ENCODE results near the gene PDE1C.
"Not testable (repeated sequence)": the region's sequence is repeated elsewhere in the genome, so short reads cannot be mapped to it uniquely, and the experiment has no call there.

The PDE1C gene
- total RNA-seq: 0 to 5.3 (median 0.03) reads per million in 17 experiments

DNA sequence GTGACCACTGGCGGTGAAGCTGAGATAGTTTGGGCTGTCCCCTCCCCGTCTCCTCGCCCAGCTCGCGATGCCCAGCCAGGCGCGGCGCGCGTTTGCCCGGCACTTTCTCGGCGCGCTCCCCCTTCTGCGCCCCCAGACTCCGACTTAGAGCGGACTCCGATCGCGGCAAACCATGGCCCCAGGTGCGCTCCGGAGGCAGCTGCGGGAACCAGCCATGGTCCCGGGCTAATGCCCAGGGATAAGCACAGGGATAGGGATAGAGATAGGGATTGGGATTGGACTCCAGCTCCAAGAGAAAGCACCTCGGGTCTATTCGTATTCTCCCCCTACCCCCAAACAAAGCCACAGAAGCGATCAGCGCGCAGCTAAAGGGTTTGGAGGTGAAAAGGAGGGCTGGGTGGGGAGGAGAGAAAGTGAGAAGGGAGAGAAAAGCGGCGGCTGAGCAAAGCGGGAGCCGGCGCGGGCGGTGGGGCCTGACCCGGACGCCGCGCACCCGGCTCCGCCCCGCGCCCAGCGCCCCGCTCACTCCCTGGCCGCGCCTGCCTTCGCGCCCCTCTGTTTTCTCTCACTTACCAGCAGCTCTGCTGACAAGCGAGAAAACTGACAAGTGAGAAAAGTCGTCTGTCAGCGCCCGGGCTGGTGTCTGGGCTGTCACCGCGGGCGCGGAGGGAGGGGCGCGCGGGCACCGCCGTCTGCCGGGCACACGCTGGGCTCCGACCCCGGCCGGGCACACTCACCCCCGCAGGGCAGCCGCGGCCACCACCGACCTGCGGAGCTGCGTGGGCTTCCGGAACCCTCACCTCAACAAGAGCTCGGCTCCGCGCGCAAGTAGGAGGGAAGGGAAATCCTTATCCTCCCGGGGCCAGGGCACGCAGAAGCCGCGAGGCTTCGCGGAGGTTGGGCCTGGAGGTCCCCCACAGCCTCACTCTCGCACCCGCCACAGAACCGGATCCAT, at the start of gene PDE1C:
Gene PDE1C (minus strand): TSS at position 2 of the 955 bp plus-strand sequence.
- no peak for DNase-seq

DNA sequence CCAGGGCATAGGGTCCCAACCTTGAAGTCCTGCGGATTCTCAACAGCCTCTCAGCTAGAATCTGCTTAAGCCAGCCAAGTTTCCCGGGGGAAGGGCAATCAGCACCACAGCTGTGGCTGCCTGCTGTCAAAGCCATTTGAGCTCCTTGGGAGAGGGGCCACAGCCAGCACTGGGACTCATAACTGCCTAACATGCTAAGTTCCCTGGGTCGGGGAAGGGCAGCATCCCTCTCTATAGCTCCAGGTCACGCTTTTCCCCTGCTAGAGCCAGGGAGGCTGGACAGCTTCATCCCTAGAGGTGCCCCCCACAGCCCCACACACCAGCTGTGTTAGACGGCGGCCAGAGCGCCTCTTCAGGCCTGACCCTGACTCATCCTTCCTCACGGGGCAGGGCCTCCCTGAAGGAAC, 49.6 kb upstream of the PDE1C start:
- DNase-seq: no peak

DNA sequence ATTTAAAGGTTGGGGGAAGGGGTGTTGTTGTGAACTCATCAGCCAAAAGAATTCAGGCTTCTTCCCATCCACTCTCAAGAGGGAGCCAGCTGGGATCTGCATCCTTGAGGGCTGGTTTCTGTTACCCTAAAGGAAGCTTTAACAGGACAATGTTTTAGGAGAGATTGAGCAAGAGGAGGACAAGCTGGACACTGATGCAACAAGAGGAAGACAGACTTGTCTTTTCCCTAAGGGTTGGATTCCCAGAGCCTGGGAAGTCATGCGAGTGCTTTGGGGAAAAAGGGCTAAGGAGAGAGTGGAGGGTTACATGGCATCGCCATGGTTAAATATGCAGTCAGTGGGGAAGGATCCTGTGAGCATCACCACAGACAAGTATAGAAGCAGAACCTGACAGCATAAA, 47.6 kb upstream of the PDE1C start:
- no peak for DNase-seq

DNA sequence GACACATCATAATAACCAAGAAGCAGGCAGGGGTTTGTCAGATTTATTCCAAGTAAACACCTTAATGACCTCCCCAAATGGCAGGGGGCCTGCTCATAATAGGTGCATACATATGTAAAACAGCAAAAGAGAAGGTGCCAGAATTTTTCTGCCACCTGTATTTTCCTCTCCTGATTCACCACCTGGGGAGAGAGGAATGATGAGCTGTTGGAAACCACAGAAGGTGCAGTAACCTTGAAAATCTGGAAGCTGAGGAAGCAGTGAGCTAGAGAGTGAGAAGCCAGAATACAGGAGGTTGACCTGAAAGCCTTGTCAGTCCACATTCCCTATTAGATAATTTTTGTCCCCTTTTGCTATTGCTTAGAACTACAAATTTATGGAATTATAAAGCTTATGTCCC, 46.2 kb upstream of the PDE1C start:
- no peak for DNase-seq

DNA sequence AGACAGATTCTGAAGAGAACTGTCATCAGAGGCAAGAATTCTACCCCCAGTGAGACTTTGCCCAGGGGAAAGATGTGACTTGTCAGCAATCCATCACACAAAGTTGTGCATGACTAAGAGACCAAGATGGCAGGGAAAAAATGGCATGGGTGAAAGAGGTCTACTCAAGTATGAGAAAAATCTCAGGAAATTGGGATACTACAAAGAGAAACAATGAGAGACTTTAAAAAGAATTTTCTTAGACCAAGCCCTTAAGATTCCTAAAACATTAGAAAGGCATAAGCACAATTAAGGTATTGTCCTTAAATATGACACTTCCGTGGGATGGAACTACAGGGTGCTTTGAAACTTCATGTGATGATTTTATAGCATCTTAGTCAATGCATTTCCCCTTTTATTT, 45.6 kb upstream of the PDE1C start:
- no peak for DNase-seq

- no peak for DNase-seq
Observed at GRCh38 chr7:32108651-32109050, 38.4 kb upstream of the PDE1C start.

DNA sequence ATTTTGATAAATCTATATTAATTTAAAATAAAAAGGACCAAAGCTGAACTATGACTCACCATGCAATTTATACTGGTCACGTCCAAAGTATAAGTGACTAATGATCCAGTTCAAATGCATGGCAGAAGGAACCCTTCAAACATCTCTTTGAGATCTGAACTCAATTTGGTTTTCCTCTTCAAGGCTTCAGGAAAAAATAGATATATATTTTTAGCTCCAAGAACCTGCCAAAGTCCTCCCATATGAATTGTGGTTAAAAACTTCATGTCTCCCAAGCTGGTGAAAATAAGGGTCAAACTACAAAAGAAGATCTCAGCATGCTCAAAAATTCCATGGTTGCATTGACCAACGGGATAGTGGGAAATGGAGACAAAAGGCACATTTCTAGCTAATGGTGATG, 34.6 kb upstream of the PDE1C start:
- DNase-seq: no peak

DNA sequence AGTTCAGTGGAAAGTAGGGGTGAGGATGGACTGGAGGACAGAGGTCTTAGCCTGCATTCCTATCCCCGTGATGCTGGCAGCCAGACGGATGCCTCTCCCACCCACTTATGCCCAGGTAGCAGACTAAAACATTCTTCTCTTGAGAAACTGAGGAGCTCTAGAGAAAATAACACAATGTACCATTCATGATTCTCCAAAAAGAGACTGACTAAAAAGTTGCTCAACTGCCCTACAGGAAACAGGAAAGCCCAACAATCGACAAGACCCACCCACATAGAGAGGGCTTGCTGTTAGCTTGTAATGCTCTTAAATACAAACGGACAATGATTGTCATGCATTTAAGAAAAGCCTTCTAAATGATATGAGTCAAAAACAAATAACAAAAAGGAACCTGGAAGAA, 33.2 kb upstream of the PDE1C start:
- no peak for DNase-seq

GRCh38 chr7:32102432-32102873, 32.2 kb upstream of the PDE1C start:
- DNase-seq: no peak

GRCh38 chr7:32100407-32100907, 30.2 kb upstream of the PDE1C start:
- no peak for DNase-seq

GRCh38 chr7:32094516-32094915, 24.3 kb upstream of the PDE1C start:
- DNase-seq: no peak

DNA sequence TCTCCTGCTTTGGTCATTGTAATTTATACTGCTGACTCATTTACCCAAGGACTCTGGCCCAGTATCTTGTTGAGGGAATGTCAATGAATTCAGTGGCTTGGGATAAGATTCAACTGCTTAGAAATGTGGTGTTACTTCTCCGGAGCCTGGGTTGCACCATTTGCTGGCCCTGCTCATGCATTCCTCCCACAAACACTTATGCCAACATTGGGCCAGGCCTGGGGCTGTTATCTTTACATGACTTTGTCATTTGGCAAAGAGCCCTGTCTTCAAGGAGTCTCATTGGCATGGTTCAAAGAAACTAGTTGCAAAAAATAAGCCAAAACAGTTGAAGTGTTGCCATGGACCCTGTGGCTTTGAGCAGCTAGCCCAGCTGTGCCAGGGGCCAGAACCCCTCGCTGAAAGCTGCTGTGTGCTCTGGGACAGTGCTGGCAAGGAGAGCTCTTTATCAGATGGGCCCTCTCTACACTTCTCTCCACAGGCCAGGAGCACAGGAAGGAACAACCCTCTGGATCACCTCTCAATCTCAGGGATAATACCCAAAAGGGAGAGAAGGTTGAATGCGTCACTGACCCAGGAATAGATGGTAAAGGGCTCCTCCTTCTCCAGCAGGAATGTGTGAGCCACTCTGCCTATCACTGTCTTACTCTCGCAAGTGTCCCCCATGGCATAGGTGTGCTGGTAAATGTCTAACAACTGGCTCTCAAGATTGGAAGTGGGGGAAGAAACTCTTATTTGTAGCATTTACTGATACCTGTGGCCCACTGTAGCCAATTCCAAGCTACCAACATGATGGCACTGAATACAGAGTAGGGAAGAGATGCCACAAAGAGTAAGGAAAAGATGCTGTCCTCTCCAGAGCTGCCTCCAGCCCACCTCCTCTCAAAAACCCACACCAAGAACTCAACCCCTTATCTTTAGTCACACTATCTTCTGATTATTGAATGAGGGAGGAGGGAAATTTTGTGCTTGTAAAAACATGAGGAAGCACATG, 23.5 kb upstream of the PDE1C start:
- DNase-seq: no peak

- DNase-seq: no peak
Observed at GRCh38 chr7:32092346-32092745, 22.1 kb upstream of the PDE1C start.

DNA sequence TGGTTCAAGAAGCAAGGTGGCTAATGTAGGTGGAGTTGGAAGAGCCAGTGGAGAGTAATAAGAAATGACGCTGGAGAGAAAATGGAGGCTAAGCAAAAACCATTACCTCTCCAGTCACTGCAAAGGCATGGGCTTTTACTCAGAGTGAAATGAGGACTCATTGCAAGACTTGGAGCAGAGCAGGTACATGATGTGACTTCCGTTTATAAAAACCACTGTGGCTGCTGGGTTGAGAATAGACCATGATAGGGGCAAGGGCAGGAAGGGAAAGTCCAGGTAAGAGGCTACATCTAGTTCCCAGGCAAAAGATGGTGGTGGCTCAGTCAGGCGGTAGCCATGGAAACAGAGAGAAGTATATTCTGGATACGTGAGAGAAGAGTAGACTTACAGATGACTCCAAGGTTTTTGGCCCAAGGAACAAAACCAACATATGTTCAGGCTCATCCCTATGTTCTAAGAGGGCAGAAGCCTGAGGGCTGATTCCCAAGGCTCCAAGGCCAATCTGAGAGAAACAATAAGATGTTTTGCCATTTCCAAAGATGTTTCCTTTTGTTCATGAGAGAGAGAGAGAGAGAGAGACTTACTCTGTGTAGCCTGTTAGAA, 21.5 kb upstream of the PDE1C start:
- no peak for DNase-seq

GRCh38 chr7:32089678-32090077, 19.5 kb upstream of the PDE1C start:
- no peak for DNase-seq

- DNase-seq: no peak
Observed at GRCh38 chr7:32089256-32089655, 19.0 kb upstream of the PDE1C start.

DNA sequence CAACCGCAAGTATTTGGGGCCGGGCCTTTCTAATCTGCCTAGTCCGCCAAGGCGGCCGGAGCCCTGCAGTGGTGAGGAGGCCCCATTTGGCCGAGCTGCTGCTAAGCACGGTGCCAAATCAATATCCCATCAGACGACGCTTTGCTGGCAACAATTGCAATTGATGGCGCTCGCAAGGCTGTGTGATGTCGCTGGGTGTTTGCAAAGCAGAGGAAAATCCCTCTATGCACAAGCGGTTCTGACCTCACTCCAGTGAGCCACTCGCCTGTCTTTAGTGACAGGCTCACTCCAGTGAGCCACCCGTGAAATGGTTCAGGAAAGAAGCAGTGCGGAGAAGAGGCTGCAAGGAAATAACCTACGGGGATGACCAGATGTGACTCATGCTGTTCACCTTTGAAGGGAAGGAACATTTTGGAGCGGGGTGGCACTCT, 18.3 kb upstream of the PDE1C start:
- DNase-seq: no peak

- no peak for DNase-seq
Observed at GRCh38 chr7:32079510-32079909, 9.3 kb upstream of the PDE1C start.

DNA sequence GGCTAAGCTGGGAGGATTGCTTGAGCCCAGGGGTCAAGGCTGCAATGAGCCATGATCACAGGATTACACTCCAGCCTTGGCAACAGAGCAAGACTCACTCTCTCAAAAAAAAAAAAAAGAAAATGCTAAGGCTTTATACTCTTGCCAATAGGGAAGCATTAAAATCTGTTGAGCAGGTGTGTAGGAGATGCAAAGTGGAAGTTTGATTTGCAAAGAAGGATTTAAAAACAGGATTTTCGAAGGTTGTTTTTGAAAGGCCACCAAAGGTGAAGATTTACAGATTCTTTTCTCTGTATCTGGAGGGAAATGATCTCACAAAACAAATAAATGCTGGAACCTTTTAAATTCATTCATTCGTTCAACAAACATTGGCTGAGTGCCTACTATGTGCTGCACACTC, 8.6 kb upstream of the PDE1C start:
- DNase-seq: no peak

- DNase-seq: no peak
Observed at GRCh38 chr7:32077806-32078205, 7.6 kb upstream of the PDE1C start.

GRCh38 chr7:32076802-32077201, 6.6 kb upstream of the PDE1C start:
- not testable (repeated sequence) for DNase-seq

GRCh38 chr7:32075612-32076011, 5.4 kb upstream of the PDE1C start:
- no peak for DNase-seq
